OCI-M2 (cell line): ENCODE data around the gene IL2RA.
"Not testable (repeated sequence)": the region's sequence is repeated elsewhere in the genome, so short reads cannot be mapped to it uniquely, and the experiment has no call there.

Experiments
- DNase-seq: peaks from one replicate; lab custom pipeline; 2025; ENCODE audit not compliant: unreplicated experiment; lab: John Stamatoyannopoulos, UW

IL2RA gene

GRCh38 chr10:6018422-6018821 lies 43.7 kb downstream of the IL2RA start:
- no peak for DNase-seq

- no peak for DNase-seq
Measured at GRCh38 chr10:6017781-6018354, 44.3 kb downstream of the IL2RA start.

GRCh38 chr10:6014241-6014761 lies 47.9 kb downstream of the IL2RA start:
- DNase-seq, result no peak

GRCh38 chr10:6013413-6014192 lies 48.6 kb downstream of the IL2RA start:
- DNase-seq, result no peak

GRCh38 chr10:6012121-6012905 lies 49.9 kb downstream of the IL2RA start:
- no peak for DNase-seq

- DNase-seq, result no peak
Measured at GRCh38 chr10:6011558-6011957, 50.6 kb downstream of the IL2RA start.

- DNase-seq, result no peak
Measured at GRCh38 chr10:6010569-6010968, 51.6 kb downstream of the IL2RA start.

GRCh38 chr10:6009961-6010360 lies 52.2 kb downstream of the IL2RA start:
- no peak for DNase-seq

- DNase-seq, result no peak
Measured at GRCh38 chr10:6009150-6009549, 53.0 kb downstream of the IL2RA start.

GRCh38 chr10:6008497-6009142 lies 53.5 kb downstream of the IL2RA start:
- DNase-seq, result no peak

- DNase-seq, result no peak
Measured at GRCh38 chr10:6006991-6007390, 55.2 kb downstream of the IL2RA start.

- DNase-seq, result no peak
Measured at GRCh38 chr10:6006546-6006945, 55.6 kb downstream of the IL2RA start.

- DNase-seq, result no peak
Measured at GRCh38 chr10:6005856-6006395, 56.2 kb downstream of the IL2RA start.

- DNase-seq, result not testable (repeated sequence)
Measured at GRCh38 chr10:6005161-6005804, 56.9 kb downstream of the IL2RA start.

GRCh38 chr10:6002809-6003510 lies 59.2 kb downstream of the IL2RA start:
- DNase-seq, result no peak

- no peak for DNase-seq
Measured at GRCh38 chr10:5999440-6000165, 62.6 kb downstream of the IL2RA start.

- no peak for DNase-seq
Measured at GRCh38 chr10:5996696-5997095, 65.5 kb downstream of the IL2RA start.

GRCh38 chr10:5992398-5992797 lies 69.8 kb downstream of the IL2RA start:
- DNase-seq, result no peak

GRCh38 chr10:5991708-5992107 lies 70.5 kb downstream of the IL2RA start:
- no peak for DNase-seq
